Measurements from ENCODE around the gene SLC28A3.

Gene SLC28A3

GRCh38 chr9:84324811-84325210 is 15.7 kb downstream of the SLC28A3 start:
- no peak for DNase-seq
- Mint-ChIP-seq H3K9me3 (peaks cover 17% of the 10 kb centered on the region), H3K27me3 (ENCODE audit: low read depth, poor library complexity) (peaks cover 7% of the 10 kb centered on the region), H3K4me1 (peaks cover 8% of the 10 kb centered on the region), H3K36me3 (ENCODE audit: low read depth) (peaks cover 4% of the 10 kb centered on the region), H3K4me3 (no peak overlapping the region), H3K27ac (no peak overlapping the region)
- no peak for TF ChIP-seq CTCF (IDR thresholded peaks at IDR 0.05)

- Mint-ChIP-seq H3K4me1 (peaks cover 8% of the 10 kb centered on the region), H3K9me3 (peaks cover 16% of the 10 kb centered on the region), H3K27ac (no peak overlapping the region), H3K27me3 (ENCODE audit: low read depth, poor library complexity) (peaks cover 7% of the 10 kb centered on the region), H3K4me3 (no peak overlapping the region), H3K36me3 (ENCODE audit: low read depth) (peaks cover 4% of the 10 kb centered on the region)
- no peak for TF ChIP-seq CTCF (IDR thresholded peaks at IDR 0.05)
- no peak for DNase-seq
Measured at GRCh38 chr9:84323858-84324257, 16.7 kb downstream of the SLC28A3 start.

GRCh38 chr9:84322828-84323227 is 17.7 kb downstream of the SLC28A3 start:
- H3K27ac Mint-ChIP-seq: no peak overlapping the region
- no peak for TF ChIP-seq CTCF (IDR thresholded peaks at IDR 0.05)
- peaks cover 12% of the 10 kb centered on the region for H3K4me1 Mint-ChIP-seq
- H3K36me3 Mint-ChIP-seq (ENCODE audit: low read depth): peaks cover 2% of the 10 kb centered on the region
- no peak overlapping the region for H3K4me3 Mint-ChIP-seq
- H3K27me3 Mint-ChIP-seq (ENCODE audit: low read depth, poor library complexity): peaks cover 7% of the 10 kb centered on the region
- H3K9me3 Mint-ChIP-seq: peaks cover 8% of the 10 kb centered on the region
- DNase-seq: no peak

- no peak for TF ChIP-seq CTCF (IDR thresholded peaks at IDR 0.05)
- no peak overlapping the region for H3K4me3 Mint-ChIP-seq
- H3K27me3 Mint-ChIP-seq (ENCODE audit: low read depth, poor library complexity): peaks cover 11% of the 10 kb centered on the region
- peaks cover 12% of the 10 kb centered on the region for H3K4me1 Mint-ChIP-seq
- no peaks in the 10 kb centered on the region for H3K36me3 Mint-ChIP-seq (ENCODE audit: low read depth)
- H3K27ac Mint-ChIP-seq: no peak overlapping the region
- no peaks in the 10 kb centered on the region for H3K9me3 Mint-ChIP-seq
- DNase-seq: no peak
Measured at GRCh38 chr9:84320231-84320630, 20.3 kb downstream of the SLC28A3 start.

- TF ChIP-seq CTCF (IDR thresholded peaks at IDR 0.05): no peak
- Mint-ChIP-seq H3K36me3 (ENCODE audit: low read depth) (no peaks in the 10 kb centered on the region), H3K4me3 (no peak overlapping the region), H3K4me1 (peaks cover 12% of the 10 kb centered on the region), H3K27ac (no peak overlapping the region), H3K9me3 (no peaks in the 10 kb centered on the region), H3K27me3 (ENCODE audit: low read depth, poor library complexity) (peaks cover 11% of the 10 kb centered on the region)
- DNase-seq: no peak
Measured at GRCh38 chr9:84319632-84320031, 20.9 kb downstream of the SLC28A3 start.

GRCh38 chr9:84318981-84319380 is 21.6 kb downstream of the SLC28A3 start:
- H3K27ac Mint-ChIP-seq: no peak overlapping the region
- no peak overlapping the region for H3K4me3 Mint-ChIP-seq
- TF ChIP-seq CTCF (IDR thresholded peaks at IDR 0.05): no peak
- peaks cover 11% of the 10 kb centered on the region for H3K27me3 Mint-ChIP-seq (ENCODE audit: low read depth, poor library complexity)
- peaks cover 10% of the 10 kb centered on the region for H3K4me1 Mint-ChIP-seq
- no peak for DNase-seq
- no peaks in the 10 kb centered on the region for H3K9me3 Mint-ChIP-seq
- H3K36me3 Mint-ChIP-seq (ENCODE audit: low read depth): no peaks in the 10 kb centered on the region
